ENCODE data around the gene NTM.

GRCh38 chr11:132052904-132053303, 682.5 kb downstream of the NTM start:
- TF ChIP-seq CTCF (conservative IDR thresholded peaks at IDR 0.05) (no peak), ZFX (IDR thresholded peaks at IDR 0.05) (no peak)

Data from C4-2B (cell line).